Fibroblast of skin of back (primary cell): ENCODE data around the gene RBAK.
"Not testable (repeated sequence)": the region's sequence is repeated elsewhere in the genome, so short reads cannot be mapped to it uniquely, and the experiment has no call there.

Experiments
- DNase-seq: peaks from one replicate; pipeline ENCODE4 v3.0.0-alpha.2; 2013

The RBAK gene

DNA sequence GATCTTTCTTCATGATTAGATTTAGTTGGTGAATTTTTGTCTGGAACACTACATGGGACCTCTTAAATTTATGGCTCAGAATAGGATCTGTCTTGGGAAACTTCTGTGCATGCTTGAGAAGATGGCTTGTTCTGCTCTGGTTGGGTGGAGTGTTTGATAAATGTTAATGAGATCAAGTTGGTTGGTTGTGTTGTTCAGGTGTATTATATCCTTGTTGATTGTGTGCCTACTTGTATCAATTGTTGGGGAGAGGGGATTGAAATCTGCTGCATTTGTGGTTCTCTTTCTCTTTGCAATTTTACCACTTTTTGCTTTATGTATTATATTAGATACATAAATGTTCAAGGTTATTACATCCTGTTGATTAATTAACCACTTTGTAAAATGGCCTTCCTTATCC lies 6.1 kb downstream of the RBAK start:
- not testable (repeated sequence) for DNase-seq

DNA sequence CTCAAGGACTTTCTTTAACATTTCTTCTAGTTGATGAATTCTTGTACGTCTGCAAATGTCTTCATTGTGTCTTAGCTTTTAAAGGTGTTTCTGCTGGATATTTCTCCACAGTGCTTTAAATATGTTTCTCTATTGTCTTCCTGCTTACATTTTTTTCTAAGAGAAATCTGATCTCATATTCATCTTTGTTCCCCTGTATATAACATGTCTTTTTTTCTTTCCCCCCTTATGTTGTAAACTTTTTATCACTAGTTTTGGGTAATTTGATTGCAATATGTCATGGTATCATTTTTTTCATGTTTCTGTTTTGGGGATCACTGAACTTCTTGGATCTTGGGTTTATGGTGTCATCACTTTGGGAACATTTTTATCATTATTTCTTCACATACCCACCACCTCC lies 7.5 kb downstream of the RBAK start:
- no peak for DNase-seq

DNA sequence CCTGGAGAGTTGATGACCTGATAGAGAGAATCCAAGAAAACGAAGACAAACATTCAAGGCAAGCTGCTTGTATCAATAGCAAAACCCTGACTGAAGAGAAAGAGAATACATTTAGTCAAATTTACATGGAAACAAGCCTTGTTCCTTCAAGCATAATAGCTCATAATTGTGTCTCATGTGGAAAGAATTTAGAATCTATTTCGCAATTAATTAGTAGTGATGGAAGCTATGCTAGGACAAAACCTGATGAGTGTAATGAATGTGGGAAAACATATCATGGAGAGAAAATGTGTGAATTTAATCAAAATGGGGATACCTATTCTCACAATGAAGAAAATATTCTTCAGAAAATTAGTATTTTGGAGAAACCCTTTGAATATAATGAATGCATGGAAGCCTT lies 18.0 kb downstream of the RBAK start:
- peak; percentile 3 for DNase-seq

DNA sequence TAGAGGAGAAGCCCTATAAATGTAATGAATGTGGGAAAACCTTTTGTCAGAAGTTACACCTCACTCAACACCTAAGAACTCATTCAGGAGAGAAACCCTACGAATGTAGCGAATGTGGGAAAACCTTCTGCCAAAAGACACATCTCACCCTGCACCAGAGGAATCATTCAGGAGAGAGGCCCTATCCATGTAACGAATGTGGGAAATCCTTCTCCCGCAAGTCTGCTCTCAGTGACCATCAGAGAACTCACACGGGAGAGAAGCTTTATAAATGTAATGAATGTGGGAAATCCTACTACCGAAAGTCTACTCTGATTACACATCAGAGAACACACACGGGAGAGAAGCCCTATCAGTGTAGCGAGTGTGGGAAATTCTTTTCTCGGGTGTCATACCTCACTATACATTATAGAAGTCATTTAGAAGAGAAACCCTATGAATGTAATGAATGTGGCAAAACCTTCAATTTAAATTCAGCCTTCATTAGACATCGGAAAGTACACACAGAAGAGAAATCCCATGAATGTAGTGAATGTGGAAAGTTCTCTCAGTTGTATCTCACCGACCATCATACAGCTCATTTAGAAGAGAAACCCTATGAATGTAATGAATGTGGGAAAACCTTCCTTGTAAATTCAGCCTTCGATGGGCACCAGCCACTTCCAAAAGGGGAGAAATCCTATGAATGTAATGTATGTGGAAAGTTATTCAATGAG lies 18.9 kb downstream of the RBAK start:
- DNase-seq = peak; percentile 15

DNA sequence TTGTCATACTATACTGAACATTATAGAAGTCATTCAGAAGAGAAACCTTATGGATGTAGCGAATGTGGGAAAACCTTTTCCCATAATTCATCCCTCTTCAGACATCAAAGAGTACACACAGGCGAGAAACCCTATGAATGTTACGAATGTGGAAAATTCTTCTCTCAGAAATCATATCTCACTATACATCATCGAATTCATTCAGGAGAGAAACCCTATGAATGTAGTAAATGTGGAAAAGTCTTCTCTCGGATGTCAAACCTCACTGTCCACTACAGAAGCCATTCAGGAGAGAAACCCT lies 19.4 kb downstream of the RBAK start:
- no peak for DNase-seq

DNA sequence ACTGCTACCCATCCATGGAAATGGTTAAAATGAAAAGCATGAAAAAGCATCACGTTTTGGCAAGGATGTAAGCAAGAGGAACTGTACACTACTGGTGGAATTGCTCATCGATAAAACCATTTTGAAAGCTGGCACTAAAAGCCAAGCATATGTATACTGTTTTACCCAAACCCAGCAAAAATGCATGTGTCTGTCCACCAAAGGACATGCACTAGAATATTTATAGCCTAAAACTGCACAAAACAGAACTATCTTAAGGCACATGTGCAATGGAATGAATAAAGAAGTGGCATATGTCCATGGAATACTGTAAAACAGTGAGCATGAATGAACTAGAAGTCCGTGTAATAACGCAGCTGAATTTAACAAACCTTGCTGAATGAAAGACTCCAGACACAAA lies 22.9 kb downstream of the RBAK start:
- no peak for DNase-seq

DNA sequence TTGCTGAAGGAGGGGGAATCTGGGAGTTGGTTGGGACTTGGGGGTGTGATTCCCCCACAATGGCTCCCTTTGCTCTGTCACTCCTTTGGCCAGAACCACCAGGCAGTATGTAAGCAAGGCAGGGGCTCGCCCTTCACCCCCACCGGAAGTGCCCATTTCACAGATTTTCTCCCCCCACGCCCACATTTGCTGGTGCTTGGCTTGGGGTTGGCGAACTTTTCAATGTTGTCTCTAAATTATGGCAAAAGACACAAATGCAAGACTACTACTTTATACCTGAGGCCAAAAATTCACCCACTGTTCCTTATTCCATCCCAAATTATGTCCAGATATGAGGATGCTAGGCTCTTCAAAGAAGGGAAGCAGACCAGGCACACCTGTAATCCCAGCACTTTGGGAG lies 24.5 kb downstream of the RBAK start:
- no peak for DNase-seq

DNA sequence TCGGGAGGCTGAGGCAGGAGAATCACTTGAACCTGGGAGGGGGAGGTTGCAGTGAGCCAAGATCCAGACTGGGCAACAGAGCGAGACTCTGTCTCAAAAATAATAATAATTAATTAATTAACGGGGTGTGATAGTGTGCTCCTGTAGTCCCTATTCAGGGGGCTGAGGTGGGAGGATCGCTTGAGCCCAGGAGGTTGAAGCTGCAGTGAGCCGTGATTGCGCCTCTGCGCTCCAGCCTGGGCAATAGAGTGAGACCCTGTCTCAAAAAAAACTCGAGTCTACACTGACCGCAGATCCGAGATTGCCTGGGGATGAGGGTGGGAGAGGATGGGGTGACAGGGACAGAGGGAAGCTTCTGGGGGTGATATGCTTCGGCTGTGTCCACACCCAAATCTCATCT lies 29.5 kb downstream of the RBAK start:
- not testable (repeated sequence) for DNase-seq

DNA sequence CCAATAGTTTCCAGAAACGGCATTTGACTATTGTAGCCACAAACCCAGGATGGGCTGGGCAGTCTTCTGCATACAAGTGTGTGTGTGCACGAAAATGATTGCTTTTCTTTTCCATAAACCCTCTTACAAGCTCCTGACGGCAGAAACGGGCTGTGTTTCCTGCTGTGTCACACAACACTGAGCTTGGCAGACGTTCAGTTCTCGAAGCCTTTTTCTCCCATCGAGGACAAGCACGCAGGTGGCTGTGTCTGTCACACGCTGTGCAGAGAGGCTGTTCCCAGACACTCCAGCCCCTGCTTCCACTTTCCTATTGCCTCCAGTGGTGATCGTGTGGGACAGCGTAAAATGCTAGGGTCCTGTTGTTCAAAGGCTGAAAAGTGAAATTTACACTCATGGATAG lies 32.1 kb downstream of the RBAK start:
- DNase-seq = no peak

DNA sequence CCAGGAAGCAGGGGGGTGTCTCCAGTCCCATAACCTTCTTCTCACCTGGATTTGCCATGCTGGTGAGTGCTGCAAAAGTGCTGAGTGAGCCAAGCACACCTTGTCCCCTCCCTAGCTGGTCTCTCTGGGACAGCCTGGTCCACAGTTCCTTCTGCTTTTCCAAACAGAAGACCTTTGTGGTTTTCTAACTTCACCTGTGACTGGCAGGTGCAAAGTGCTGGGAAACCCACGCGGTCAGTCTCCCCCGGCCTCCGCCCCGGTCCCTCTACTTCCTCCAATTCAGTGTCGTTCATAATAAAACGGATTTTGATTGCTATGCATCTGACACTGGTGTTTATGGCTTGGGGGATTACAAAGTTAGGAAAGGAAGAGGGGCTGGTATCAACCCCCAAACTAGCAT lies 37.1 kb downstream of the RBAK start:
- no peak for DNase-seq

DNA sequence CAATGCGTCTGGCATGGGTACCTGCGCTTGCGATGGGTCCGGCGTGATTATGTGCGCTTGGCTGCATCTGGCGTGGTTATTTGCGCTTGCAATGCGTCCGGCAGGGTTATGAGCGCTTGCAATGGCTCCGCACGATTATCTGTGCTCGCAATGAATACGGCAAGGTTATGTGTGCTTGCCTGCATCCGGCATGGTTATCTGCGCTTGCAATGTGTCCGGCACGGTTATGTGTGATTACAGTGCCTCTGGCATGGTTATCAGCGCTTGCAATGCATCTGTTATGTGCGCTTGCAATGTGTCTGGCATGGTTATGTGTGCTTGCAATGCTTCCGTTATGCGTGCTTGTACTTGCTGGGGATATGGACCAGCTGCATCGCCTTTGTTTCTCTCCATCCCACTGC lies 37.7 kb downstream of the RBAK start:
- no peak for DNase-seq

DNA sequence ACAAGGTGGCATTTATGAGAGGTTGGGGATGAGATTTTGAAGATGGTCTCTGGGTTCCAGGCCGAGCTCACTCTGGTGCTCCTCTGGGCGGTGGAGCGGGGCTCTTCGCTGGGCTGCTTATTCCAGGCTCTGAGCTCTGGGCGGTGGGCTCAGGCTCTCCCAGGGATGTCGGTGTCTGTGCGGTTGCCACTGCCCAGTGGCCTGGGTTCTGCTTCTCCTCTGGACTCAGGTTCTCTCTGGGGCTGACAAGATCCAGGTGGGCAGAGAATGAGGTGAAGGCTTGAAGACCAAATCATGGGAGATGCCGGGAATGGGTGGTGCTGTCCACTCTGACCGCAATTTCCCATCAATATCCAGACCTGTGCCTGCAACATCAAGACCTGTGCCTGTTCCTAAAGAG lies 40.6 kb downstream of the RBAK start:
- no peak for DNase-seq

DNA sequence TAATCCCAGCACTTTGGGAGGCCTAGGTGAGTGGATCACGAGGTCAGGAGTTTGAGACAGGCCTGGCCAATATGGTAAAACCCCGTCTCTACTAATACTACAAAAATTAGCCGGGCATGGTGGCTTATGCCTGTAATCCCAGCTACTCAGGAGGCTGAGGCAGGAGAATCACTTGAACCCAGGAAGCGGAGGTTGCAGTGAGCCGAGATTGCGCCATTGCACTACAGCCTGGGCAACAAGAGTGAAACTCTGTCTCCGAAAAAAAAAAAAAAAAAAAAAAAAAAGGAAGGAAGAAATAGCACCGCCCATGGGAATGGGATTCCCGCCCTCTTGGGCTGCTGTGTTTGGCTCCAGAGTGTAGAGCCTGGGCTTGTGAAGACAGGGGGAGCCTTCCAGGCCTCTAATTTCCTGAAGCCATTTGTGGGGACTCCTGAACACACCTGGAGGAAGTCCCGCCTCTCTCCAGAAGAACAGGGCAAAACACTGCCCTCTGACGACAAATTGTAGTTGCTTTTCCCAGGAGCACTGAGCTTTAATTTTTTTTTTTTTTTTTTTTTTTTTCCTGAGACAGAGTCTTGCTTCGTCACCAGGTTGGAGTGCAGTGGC lies 42.7 kb downstream of the RBAK start:
- not testable (repeated sequence) for DNase-seq

DNA sequence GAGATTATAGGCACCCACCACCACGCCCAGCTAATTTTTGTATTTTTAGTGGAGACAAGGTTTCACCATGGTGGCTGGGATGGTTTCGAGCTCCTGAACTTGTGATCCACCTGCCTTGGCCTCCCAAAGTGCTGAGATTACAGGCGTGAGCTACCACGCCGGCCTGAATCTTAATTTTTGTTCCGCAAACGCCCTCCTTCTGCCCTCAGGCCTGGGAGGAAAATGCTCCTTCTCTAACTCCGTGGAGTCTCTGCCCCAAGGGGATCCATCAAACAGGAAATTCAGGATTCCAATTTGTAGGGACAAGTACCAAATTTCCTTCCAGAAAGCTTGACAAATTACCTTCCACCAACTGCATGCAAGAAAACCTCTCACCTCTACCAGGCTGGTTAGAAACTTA lies 43.2 kb downstream of the RBAK start:
- no peak for DNase-seq

DNA sequence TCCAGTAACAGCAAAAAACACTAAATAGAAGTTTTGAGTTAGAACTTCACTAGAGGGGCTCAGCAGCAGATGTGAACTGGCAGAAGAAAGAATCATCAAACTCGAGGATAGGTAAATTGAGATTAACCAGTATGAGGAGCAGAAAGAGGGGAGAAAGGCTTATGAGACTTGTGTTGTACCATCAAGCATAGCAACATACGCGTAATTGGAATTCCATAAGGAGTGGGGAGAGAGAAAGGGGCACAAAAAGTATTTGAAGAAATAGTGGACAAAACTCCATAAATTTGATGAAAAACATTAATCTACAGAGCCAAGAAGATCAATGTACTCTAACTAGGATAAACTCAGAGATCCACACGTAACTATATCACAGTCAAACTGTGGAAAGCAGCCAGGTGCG lies 48.3 kb downstream of the RBAK start:
- DNase-seq = no peak

DNA sequence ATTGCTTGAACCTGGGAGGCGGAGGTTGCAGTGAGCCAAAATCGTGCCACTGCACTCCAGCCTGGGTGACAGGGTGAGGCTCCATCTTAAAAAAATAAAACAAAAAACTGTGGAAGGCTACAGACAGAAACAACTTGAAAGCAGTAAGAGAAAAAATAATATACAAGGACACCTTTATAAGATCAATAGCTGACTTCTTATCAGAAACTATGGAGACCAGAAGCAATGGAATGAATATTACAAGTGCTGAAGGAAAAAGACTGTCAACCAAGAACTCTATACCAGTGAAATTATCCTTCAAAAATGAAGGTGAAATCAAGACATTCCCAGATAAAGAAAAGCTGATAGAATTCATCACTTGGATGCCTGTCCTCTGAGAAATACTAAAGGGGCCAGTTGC lies 49.0 kb downstream of the RBAK start:
- no peak for DNase-seq

DNA sequence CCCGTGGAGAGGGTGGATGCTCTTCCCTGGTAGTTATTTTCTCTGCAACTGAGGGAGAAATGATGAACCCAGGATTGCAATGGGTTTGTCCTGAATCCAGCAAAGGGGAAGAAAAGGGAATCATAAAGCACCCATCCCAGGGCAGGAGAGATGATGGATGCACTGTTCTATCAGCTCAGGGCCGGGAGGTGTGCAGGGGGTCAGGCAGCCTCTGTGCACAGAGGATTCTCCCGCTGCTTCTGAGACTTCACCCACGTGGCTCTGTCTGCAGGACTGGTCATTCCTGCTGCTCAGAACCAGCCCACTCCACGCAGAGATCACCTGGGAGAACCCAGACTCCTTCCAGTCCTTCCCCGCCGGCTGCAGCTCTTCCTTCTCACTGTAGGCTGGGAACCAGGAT lies 70.7 kb downstream of the RBAK start:
- DNase-seq = no peak

DNA sequence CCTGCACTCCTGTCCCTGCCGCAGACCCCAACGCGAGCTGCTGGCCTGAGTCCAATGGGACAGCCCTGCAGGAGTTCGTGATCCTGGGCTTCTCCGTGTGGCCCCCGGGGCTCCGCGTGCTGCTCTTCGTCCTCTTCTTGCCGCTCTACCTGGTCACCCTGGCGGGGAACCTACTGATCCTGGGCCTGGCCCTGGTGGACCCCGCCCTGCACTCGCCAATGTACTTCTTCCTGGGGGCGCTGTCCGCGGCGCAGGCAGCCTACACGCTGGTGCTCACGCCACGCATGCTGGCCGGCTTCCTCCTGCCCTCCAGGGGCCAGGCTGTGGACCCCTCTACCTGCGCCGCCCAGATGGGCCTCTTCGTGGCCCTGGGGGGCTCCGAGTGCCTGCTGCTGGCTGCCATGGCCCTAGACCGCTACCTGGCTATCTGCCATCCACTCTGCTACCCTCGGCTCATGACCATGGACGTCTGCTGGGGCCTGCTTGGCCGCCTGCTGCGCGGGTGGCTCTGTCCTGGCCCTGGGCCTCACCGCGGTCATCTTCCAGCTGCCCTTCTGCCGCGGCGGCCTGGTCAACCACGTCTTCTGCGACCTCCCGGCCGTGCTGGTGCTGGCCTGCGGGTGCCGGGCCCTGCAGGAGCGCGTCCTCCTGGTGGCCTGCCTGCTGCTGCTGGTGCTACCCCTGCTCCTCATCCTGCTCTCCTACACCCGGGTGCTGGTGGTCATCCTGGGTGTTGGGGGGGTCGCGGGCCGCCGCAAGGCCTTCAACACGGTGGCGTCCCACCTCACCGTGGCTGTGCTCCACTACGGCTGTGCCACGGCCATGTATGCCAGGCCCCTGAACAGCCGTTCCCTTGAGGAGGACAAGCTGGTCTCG lies 71.7 kb downstream of the RBAK start:
- no peak for DNase-seq
